Retinal pigment epithelial cell (primary cell): ENCODE results near the gene PCDHA10.
A peak's percentile ranks its signal among the peaks of the same experiment; 100 is the strongest.

Experiments used
- DNase-seq: peaks from one replicate; pipeline ENCODE4 v3.0.0-alpha.2; 2010; ENCODE audit warnings: low read depth
- H3K4me3 ChIP-seq: 2 replicates; pipeline ENCODE4 v1.5.1; 2011; ENCODE audit warnings: mild to moderate bottlenecking, low read length, control low read depth, moderate library complexity
- CTCF ChIP-seq: conservative IDR thresholded peaks from 2 replicates; pipeline ENCODE4 v1.5.1; 2011; ENCODE audit warnings: low read depth, low read length, control low read depth, inconsistent platforms

PCDHA10 gene

DNA sequence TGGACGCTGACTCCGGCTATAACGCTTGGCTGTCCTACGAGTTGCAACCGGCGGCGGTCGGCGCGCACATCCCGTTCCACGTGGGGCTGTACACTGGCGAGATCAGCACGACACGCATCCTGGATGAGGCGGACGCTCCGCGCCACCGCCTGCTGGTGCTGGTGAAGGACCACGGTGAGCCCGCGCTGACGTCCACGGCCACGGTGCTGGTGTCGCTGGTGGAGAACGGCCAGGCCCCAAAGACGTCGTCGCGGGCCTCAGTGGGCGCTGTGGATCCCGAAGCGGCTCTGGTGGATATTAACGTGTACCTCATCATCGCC is 21.5 kb downstream of the PCDHA10 start:
- no peak overlapping the region for H3K4me3 ChIP-seq
- no peak for TF ChIP-seq CTCF
- no peak for DNase-seq

DNA sequence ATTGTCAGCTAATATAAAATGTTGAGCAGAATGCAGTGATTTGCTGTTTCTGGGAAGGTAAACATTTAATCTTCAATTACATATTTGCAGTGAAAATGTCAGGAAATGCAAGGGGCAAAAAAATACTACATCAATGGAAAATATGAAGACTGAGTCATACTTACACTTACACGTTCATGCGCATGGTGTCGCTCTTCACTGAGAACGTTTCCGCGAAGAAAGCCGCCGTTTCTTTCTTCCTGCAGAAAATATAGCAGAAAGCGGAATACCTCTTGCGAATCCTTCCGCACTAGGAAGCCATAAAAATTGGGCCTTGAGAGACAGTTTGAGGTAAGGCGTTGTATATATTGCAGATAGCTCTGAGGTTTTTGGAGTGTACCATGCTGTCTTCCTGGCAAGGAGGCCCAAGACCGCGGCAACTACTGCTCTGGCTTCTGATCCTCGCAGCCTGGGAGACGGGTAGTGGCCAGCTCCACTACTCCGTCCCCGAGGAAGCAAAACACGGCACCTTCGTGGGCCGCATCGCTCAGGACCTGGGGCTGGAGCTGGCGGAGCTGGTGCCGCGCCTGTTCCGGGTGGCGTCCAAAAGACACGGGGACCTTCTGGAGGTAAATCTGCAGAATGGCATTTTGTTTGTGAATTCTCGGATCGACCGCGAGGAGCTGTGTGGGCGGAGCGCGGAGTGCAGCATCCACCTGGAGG is 26.3 kb downstream of the PCDHA10 start, which contains the start of gene PCDHA13:
TSS of gene PCDHA13 (plus strand) at position 236 of the 702 bp plus-strand sequence. CDS start at position 381, 145 bp downstream.
- DNase-seq = no peak
- peak; percentile 31 for TF ChIP-seq CTCF
- no peak within 1 kb of the TSS for H3K4me3 ChIP-seq

DNA sequence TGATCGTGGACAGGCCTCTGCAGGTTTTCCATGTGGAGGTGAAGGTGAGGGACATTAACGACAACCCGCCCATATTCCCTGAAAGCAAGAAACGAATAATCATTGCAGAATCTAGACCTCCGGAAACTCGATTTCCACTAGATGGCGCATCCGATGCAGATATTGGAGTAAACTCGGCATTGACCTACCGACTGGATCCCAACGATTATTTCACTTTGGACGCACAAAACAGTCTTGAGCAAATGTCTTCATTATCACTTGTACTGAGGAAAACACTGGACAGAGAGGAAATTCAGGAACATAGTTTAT is 26.8 kb downstream of the PCDHA10 start:
- DNase-seq = no peak
- no peak overlapping the region for H3K4me3 ChIP-seq
- TF ChIP-seq CTCF = no peak

GRCh38 chr5:140883373-140883772 is 27.7 kb downstream of the PCDHA10 start:
- no peak for TF ChIP-seq CTCF
- H3K4me3 ChIP-seq = no peak overlapping the region

GRCh38 chr5:140883927-140884697 is 28.4 kb downstream of the PCDHA10 start:
- TF ChIP-seq CTCF = no peak
- H3K4me3 ChIP-seq = no peak overlapping the region
- DNase-seq = no peak

More at GRCh38 chr5:140883373-140883772, 27.7 kb downstream of the PCDHA10 start:
- no peak for DNase-seq

DNA sequence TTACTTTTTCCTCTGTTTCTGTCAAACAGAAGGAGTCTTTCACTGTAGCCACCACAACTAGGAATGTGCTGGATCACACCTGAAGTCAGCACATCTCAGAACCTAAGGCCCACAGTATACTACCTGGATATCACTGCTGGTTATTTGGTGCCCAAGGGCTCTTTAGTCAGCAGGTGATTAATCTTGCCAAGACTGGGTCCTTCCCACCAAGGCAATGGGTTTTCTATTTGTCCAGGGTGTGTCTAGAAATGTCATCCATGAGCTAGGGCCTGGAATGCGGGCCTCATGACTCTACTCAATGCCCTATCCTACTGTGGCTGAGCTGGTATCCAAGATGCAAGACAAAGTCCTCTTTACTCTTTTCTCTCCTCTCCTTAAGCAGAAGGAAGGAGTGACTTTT is 60.6 kb downstream of the PCDHA10 start:
- TF ChIP-seq CTCF = no peak
- H3K4me3 ChIP-seq = no peak overlapping the region
- no peak for DNase-seq
